ENCODE data around the gene PHLDB1.
"Not testable (repeated sequence)": the region's sequence is repeated elsewhere in the genome, so short reads cannot be mapped to it uniquely, and the experiment has no call there.

Gene PHLDB1

GRCh38 chr11:118607401-118608359 is at the start of gene PHLDB1:
PHLDB1 (plus strand) TSS chr11:118607615; CDS start chr11:118613837, 6,222 bp downstream.
- DNase-seq, result no peak

- no peak for DNase-seq
These were observed 46.6 kb upstream of the PHLDB1 start for GRCh38 chr11:118560806-118561205.

DNA sequence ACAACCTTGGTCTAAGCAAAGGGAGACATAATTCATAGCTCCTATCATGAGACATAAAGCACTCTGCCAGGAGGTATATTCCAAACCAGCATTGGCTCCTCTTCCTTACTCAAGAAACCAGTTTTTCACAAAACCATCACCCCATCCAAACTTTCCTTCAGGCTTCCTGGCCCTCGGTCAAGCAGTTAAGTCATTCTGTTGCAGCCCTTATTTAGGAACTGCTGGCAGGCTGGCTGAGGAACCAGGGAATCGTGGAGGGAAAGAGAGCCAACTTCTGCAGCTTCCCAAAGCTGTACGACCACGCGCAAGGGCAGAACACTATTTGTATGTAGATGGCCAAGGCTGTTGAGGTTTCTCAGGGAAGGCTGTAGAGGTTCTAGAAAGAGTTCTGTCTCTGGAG is 42.4 kb upstream of the PHLDB1 start:
- DNase-seq, result no peak

- no peak for DNase-seq
These were observed 37.7 kb upstream of the PHLDB1 start for GRCh38 chr11:118569670-118570069.

DNA sequence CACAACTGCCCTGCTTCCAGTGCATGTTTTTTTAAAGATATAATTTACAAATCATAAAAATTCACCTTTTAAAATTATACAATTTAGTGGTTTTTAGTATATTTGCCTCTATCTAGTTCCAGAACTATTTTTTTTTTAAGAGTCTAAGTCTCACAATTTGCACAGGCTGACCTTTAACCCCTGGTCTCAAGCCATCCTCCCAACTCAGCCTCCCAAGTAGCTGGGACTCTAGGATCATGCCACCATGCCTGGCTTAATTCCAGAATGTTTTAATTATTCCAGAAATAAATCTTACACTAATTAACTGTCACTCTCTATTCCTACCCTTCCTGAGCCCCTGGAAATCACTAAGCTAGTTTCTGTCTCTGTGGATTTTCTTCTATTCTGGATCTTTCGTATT is 36.6 kb upstream of the PHLDB1 start:
- DNase-seq, result no peak

DNA sequence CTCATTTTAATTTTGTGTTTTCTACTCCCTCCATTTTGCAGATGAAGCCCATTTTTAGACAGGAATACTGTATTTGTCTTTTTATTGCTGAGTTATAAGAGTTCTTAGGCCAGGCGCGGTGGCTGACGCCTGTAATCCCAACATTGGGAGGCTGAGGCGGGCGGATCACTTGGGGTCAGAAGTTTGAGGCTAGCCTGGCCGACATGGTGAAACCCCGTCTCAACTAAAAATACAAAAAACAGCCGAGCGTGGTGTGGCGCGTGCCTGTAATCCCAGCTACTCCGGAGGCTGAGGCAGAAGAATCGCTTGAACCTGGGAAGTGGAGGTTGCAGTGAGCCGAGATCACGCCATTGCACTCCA is 35.7 kb upstream of the PHLDB1 start:
- DNase-seq, result not testable (repeated sequence)

GRCh38 chr11:118572061-118572980 is 35.1 kb upstream of the PHLDB1 start, which contains the start of gene ARCN1:
ARCN1 (plus strand) TSS chr11:118572409; CDS start chr11:118572548, 139 bp downstream.
- DNase-seq, result no peak

DNA sequence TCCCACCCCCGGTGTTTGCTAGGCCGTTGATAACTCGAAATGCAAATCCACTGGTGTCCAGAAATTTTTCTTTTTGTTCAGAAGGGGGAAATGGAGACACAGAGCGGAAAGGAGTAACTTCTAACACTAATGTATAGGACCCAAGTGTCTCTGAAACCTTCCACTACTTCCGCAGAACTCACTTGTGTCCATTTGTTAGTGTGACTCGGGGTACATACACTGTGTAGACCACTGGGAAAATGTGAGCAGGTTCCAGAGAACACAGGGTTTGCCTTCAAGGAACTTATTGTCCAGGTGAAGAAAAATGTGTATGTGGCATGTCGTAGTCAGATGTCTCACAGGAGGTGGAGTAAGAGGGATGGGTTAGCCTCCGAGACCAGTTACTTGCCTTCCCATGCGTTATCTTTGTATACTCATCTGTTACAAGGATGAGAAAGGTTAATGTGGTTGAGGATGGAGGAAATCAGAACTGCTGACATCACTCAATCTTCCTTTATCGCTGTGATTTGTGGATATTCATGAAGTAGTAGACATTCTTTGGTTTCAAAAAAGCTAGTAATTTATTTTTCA is 34.3 kb upstream of the PHLDB1 start:
- DNase-seq, result no peak

DNA sequence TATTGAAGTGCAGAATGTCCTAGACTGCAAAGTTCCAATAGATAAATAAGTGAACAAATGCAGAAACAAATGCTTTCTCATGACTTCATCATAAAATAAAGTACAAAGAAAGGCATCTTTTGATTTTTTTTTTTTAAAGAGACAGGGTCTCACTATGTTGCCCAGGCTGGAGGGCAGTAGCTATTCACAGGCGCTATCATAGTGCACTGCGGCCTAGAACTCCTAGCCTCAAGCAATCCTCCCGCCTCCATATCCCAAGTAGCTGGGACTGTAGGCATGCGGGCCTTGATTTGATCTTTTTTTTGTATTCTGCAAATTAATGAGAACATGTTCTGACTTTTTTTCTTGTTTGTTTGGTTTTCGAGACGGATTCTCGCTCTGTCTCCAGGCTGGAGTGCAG is 32.8 kb upstream of the PHLDB1 start:
- no peak for DNase-seq

- DNase-seq, result not testable (repeated sequence)
These were observed 29.4 kb upstream of the PHLDB1 start for GRCh38 chr11:118577995-118578394.

- DNase-seq, result no peak
These were observed 26.4 kb upstream of the PHLDB1 start for GRCh38 chr11:118581057-118581456.

GRCh38 chr11:118587952-118588351 is 19.5 kb upstream of the PHLDB1 start:
- no peak for DNase-seq

- DNase-seq, result no peak
These were observed 14.6 kb upstream of the PHLDB1 start for GRCh38 chr11:118592616-118593367.

DNA sequence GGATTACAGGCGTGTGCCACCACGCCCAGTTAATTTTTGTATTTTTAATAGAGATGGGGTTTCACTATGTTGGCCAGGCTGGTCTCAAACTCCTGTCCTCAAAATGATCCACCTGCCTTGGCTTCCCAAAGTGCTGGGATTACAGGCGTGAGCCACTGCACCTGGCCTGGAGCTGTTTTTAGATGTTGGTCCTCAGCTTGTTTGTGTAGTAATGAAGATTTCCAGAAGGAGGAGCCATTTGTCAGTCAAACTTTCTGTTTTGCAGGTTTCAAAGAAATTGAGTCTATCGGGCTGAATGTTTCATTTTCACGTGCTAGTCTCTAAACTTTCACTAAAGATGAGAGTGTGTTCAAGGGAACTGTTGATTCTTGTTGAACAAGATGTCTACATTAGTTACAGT is 12.4 kb upstream of the PHLDB1 start:
- not testable (repeated sequence) for DNase-seq

- no peak for DNase-seq
These were observed 10.9 kb upstream of the PHLDB1 start for GRCh38 chr11:118596224-118597146.

GRCh38 chr11:118597556-118597955 is 9.9 kb upstream of the PHLDB1 start:
- no peak for DNase-seq

GRCh38 chr11:118602331-118602730 is 5.1 kb upstream of the PHLDB1 start:
- no peak for DNase-seq

DNA sequence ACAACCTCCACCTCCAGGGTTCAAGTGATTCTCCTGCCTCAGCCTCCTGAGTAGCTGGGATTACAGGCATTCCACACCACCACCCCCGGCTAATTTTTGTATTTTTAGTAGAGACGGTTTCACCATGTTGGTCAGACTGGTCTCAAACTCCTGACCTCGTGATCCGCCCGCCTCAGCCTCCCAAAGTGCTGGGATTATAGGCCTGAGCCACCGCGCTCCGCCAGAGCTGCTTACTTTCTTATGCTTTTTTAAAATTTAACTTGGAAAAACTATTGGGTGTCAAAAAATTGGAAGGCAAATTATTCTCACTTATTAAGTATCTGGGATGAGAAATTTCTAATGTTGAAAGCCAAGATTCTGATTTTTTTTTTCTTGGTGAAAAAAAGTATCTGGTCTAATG is 3.7 kb upstream of the PHLDB1 start:
- DNase-seq, result not testable (repeated sequence)

DNA sequence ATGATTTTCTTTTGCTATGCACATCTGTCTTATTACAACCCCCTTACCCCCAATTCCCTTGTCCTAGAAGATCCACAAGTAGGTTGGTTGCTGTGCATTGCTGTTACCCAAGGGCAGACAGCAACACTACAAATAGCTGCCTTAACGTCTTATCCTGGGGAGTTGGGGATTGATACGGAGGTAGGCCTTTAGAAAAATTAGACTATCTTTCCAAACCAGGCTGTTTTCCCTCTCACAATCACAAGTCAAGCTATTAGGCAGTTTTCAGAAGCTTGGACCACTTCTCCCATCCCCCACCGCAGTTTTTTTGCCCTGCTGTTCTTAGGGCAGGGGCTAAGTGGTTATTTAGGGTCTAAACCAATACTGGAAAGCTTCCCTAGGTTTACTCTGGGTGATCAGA is 2.8 kb upstream of the PHLDB1 start:
- no peak for DNase-seq

DNA sequence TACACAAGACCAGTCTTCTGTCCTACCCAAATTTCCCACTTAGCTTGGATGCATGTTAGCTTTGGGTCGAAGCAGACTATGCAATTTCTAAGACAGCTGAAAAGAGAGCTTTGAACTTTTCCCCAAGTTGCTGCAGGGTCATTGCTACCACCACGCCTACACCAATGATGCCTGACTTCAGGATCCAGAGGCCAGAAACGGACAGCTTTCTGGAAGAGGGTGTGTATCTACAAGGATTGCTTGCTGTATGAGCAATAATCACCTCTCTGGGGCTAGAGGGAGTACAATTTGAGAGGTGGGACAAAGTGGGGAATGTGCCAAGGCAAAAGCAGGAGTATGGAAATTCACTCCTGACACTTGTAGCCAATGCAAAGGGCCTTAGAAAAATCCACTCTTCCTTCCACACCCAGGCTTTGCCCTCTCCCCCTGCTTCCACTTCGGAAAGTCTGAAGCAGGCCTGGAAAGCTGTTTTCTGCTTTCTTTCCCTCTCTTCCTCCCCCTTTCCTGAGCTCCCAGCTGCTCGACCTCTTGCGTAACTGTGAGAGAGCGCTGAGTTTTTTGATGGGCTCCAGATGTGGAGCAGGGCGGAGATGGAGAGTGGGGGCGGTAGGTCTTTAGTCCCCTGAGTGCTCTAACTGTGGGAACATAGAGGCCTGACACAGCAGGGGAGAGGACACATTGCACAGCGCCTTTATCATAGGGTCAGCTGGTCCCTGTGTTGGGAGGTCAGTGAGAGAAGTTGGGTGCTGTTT is 2.1 kb upstream of the PHLDB1 start:
- no peak for DNase-seq

Data from NCI-H187 treated with DMSO at 0.1 percent for 48 hours (cell line).